ENCODE data around the gene ZNF784.

DNA sequence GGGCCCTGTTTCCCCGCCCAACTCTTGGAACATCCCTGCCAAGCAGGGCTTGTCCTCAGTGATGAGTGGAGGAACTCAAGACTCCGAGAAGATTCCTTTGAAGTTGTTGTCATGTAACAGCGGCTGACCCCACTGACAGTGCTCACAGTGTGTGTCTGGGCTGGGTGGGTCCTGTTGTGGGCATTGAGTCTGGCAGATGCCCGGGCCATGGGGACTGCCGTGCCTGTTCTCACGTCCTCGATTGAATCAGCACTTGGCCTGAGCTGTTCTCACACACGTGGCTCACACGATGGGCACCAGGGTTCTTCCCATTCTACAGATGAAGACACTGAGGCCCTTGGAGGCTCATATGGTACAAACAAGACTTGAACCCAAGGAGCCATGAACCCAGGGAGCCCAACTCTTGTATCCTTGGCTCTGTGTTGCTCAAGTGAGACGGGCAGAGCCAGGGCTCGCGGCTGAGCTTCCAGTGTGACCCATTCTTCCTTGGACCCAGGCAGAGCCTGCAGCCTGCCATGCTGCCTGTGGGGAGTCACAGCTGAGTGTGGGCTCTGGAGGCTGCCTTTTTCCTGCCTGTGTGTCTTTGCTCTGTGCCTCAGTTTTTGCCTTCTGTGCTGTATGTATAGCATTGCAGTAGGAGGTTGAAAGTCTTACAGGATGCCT is 42.1 kb upstream of the ZNF784 start:
- TF ChIP-seq, protein P1, sequence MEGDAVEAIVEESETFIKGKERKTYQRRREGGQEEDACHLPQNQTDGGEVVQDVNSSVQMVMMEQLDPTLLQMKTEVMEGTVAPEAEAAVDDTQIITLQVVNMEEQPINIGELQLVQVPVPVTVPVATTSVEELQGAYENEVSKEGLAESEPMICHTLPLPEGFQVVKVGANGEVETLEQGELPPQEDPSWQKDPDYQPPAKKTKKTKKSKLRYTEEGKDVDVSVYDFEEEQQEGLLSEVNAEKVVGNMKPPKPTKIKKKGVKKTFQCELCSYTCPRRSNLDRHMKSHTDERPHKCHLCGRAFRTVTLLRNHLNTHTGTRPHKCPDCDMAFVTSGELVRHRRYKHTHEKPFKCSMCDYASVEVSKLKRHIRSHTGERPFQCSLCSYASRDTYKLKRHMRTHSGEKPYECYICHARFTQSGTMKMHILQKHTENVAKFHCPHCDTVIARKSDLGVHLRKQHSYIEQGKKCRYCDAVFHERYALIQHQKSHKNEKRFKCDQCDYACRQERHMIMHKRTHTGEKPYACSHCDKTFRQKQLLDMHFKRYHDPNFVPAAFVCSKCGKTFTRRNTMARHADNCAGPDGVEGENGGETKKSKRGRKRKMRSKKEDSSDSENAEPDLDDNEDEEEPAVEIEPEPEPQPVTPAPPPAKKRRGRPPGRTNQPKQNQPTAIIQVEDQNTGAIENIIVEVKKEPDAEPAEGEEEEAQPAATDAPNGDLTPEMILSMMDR (conservative IDR thresholded peaks at IDR 0.05 in 1 of 2, IDR thresholded peaks at IDR 0.05 in 1 of 2; ENCODE audit: low read depth in 1 of 2, low read length in 2 of 2): no peak
- no peak for TF ChIP-seq EZH2 (IDR thresholded peaks at IDR 0.05; ENCODE audit: low read length, missing control alignments)

All from fibroblast of lung (primary cell).